Activated naive CD4-positive, alpha-beta T cell treated with Interleukin-2 at 50 U/mL for 16 hours (primary cell): ENCODE measurements around the gene CRYBG3.
A peak's percentile ranks its signal among the peaks of the same experiment; 100 is the strongest.
"Not testable (repeated sequence)": the region's sequence is repeated elsewhere in the genome, so short reads cannot be mapped to it uniquely, and the experiment has no call there.

ENCODE experiments used
- DNase-seq: peaks from one replicate; pipeline ENCODE4 v3.0.0-alpha.2; 2020

CRYBG3 gene

DNA sequence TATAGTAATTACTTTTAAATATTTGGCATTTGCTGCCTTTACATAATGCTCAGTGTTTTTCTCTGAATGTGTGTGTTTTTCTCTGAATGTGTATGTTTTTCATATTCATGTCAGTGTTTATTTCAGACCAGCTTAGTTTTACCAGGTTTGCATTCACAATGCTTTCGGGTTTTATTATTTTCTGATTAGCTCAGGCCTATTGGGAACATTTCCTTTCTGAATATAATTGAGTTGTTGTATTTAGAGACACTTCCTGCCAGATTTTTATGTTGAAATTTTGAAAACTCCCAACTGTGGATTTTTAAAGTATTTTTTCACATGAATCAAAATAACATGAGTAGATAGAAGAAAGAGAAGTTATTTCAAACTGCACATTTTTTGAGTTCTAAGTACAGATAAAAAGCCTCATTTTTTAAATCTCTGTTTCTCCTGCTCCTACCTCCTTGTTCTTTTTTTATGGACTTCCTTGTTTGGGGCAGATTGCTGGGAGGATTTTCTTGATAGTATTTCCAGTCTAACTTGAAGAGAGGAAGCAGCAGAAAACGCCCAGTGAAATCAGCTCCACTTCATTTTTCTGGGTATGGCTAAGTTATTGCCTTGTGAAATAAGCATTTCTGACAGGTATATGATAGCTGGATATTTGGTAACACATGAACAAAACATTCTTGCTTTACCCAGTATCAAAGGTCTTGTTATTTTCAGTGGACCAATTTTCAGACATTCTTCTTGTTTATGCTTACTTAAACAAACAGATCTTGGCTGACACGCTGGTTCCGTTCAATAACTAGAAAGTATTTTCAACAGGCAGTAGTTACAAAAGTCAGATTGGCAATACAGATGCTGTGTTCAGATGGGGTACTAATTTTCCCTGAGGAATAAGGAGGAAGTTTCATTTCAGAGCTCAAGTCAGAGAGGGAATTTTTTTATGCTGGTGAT, 79.8 kb downstream of the CRYBG3 start:
- no peak for DNase-seq

DNA sequence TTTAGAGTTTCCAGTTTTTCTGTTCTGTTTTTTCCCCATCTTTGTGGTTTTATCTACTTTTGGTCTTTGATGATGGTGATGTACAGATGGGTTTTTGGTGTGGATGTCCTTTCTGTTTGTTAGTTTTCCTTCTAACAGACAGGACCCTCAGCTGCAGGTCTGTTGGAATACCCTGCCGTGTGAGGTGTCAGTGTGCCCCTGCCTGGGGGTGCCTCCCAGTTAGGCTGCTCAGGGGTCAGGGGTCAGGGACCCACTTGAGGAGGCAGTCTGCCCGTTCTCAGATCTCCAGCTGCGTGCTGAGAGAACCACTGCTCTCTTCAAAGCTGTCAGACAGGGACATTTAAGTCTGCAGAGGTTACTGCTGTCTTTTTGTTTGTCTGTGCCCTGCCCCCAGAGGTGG, 88.0 kb downstream of the CRYBG3 start:
- not testable (repeated sequence) for DNase-seq

DNA sequence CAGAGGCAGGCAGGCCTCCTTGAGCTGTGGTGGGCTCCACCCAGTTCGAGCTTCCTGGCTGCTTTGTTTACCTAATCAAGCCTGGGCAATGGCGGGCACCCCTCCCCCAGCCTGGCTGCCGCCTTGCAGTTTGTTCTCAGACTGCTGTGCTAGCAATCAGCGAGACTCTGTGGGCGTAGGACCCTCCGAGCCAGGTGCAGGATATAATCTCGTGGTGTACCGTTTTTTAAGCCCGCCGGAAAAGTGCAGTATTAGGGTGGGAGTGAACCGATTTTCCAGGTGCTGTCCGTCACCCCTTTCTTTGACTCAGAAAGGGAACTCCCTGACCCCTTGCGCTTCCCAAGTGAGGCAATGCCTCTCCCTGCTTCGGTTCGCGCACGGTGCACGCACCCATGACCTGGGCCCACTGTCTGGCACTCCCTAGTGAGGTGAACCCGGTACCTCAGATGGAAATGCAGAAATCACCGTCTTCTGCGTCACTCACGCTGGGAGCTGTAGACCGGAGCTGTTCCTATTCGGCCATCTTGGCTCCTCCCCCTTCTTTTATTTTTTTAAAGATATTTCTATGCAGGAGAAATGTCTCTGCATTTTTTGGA, 88.5 kb downstream of the CRYBG3 start:
- DNase-seq: peak; percentile 13

GRCh38 chr3:97910931-97911351, 89.1 kb downstream of the CRYBG3 start:
- no peak for DNase-seq

- DNase-seq: no peak
Observed at GRCh38 chr3:97911459-97911858, 89.6 kb downstream of the CRYBG3 start.

GRCh38 chr3:97914388-97914787, 92.6 kb downstream of the CRYBG3 start:
- DNase-seq: no peak

DNA sequence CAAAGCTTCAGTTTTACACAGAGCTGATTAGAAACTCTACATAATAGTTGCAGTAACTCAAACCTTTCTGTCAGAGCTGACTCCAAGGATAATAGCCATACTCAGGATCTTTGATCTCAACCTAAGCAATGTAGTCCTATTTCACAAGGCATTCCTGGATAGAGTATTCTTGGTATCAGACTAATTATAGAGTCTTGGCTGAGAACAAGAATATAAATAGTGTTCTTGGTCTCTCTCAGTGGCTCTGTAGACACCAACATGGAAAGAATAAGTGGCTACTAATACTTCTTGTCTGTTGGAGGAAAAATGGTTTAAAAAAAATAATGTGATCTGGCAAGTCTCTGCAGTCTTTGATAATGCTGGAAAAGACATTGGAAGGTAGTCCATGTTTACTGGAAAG, 94.8 kb downstream of the CRYBG3 start:
- DNase-seq: no peak

- DNase-seq: no peak
Observed at GRCh38 chr3:97917813-97918536, 96.2 kb downstream of the CRYBG3 start.

DNA sequence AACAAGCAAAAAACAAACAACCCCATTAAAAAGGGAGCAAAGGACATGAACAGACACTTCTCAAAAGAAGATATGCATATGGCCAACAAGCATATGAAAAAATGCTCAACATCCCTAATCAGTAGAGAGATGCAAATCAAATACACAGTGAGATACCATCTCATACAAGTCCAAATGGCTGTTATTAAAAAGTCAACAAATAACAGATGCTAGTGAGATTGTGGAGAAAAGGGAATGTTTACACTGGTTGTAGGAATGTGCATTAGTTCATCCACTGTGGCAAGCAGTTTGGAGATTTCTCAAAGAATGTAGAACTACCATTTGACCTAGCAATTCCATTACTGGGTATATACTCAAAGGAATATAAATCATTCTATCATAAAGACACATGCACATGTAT, 105.9 kb downstream of the CRYBG3 start:
- no peak for DNase-seq

- DNase-seq: no peak
Observed at GRCh38 chr3:97928986-97929385, 107.2 kb downstream of the CRYBG3 start.

DNA sequence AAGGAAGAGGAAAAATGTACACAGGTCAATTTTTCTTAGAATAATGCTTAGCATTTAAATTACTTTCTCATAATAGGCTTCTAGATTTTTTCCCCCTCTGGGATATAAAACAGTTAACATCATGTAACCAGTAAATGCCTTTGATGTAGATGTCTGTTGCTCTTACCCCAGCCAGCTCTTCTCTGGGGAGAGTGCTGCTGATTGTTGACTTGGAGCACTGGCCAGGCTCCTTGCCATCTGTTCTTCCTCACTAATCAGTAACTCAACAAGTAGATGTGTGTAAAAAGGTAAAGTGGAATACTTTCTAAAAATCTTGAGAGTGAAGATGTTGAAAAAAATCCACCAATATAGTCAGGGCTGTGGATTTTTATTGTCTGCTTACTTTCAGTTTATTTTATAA, 108.2 kb downstream of the CRYBG3 start:
- no peak for DNase-seq

GRCh38 chr3:97931218-97931617, 109.4 kb downstream of the CRYBG3 start:
- DNase-seq: no peak

- no peak for DNase-seq
Observed at GRCh38 chr3:97932387-97932801, 110.6 kb downstream of the CRYBG3 start.

GRCh38 chr3:97934980-97935695, 113.3 kb downstream of the CRYBG3 start:
- DNase-seq: no peak

- DNase-seq: no peak
Observed at GRCh38 chr3:97935842-97936241, 114.0 kb downstream of the CRYBG3 start.

- no peak for DNase-seq
Observed at GRCh38 chr3:97937205-97937604, 115.4 kb downstream of the CRYBG3 start.

DNA sequence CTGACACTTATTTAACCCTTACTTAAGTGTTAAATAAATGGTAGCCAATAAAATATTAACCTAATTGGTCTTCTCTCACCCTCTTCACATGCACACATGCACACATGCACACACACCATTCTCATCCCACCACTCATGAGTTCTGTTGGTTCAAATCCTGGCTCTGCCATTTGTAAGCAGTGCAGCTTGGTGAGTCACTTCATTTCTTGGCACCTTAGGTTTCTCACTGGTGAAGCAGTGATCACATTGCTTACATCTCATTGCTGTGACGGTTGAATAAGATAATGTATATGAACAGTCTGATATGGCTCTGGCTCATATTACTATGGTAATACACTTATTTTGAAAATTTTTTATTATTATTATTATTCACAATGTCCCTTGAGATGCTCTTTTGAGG, 116.6 kb downstream of the CRYBG3 start:
- no peak for DNase-seq

DNA sequence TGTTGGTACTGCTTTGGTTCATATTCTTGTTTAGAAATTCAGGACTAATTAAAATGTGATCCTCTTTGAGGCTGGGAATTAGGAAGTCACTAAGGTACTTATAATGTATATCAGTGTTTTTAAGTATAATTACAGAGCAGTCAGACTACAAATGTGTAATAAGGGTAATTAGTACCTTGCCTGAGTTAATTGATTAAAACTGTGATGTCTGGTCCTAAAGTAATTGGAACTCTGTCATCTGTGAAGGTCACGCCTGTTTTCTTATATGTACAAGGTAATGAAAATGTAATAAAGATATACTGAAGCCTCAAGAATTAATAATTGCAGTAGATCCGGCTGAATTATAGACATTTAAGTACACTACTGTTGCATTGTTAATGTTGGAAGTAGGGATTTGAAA, 117.6 kb downstream of the CRYBG3 start:
- DNase-seq: no peak

DNA sequence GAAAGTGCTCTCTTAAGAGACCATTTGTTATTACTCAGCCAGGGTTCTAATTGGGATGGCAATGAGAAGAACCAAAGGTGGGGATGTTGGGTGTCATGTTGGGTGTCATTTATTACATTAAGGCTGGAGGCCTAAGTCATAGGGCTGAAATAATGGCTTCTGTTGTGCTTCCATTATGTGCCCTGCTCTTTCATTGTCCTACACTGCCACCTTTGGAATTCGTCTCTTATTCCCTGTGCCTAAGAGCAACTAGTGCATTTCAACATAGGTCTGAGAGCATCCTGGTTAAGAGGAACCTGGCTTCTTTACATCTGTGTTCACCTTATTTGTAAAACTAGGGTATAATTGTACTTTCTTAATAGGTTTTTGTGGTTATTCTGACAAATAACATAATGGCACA, 118.2 kb downstream of the CRYBG3 start:
- no peak for DNase-seq

DNA sequence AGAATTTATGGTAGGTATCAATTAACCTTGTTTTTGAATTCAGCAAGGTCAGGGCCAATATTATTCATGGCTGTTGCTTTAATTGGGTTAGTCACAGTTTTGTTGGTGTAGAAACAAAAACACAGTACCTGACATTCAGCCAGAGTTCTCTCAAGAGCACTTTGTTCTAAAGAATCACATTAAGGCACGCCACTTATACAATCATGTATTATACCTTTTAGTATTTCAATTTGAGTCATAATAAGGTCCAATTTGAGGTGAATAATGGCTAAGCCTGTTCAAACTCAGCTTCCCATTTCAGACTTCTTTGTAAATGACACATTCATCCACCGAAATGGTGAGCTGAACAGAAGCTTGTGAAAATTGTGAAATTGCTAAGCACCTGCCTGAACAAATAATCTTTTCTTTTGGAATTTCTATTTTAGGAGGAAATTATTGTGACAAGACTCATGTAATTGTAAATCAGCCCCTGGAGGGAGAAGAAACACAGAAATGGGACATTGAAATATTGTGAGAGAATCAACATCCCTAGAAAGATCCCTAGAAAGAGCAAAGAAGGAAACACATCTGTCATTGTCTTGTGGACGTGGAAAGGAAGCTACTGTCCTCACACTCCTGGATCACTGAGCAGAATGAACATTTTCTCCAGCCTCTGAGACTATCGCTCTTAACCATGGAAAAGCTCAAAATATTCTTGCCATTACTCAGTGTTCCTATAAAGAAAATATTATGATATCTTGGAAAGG, 121.2 kb downstream of the CRYBG3 start:
- DNase-seq: no peak

DNA sequence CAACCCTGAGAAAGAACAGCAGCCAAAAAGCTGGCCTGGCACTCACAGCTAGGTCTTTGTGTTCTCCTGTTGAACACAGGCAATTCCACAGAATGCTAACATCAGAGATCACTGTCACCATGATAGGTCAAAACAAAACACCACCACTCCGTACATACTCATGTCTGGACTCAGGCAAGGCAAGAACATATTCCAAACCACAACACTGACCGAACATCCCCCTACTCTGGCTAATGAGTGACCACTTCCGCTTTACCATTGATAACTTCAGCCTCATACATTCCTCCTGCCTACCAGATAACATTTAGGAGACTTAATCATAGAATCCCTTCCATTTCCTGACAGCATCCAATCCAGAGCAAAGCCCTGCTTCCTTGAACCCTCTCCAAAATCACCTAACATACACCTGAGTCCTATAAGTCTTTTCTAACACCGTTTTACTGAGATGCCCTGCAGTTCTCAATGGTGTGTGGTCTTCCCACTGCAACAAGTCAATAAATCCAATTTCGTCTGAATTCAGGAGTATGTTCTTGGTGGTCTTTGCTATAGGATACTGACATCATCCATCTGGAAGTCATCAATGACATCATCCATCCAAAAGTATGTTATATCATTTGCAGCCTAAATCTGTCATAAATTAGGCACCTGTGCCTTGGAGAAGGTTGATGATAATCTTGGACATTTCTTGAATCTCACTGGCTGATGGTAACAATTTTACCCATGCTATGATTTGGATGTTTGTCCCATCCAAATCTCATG, 126.7 kb downstream of the CRYBG3 start:
- no peak for DNase-seq

- no peak for DNase-seq
Observed at GRCh38 chr3:97949110-97949485, 127.3 kb downstream of the CRYBG3 start.
